Natural killer cell treated with Interleukin-12 subunit alpha and Interleukin-12 subunit beta and Interleukin-15 and Interleukin-18, amount 100 ng/mL, for 72 hours (primary cell): ENCODE measurements around the gene IP6K3. TPM values are rescaled to one million over a fixed set of nuclear protein-coding genes. Genes with fewer than 3 reads are reported as not detected.

Experiments
- ATAC-seq, 2 donors: fragments of 150-1000 bp; cut with Tn5 transposase in 1 of 2; sonication (Bioruptor Pico), chemical (Tn5 transposase) in 1 of 2; 2 replicates each; pipeline ENCODE4 v1.10.0; 2021
- DNase-seq: peaks from one replicate; pipeline ENCODE4 v3.0.0; 2022; ENCODE audit warnings: low spot score
- H3K27ac Mint-ChIP-seq, 2 donors: 1 replicate in 1 of 2; 2 replicates in 1 of 2; pipeline ENCODE4 v1.8.0; 2022; ENCODE audit warnings: mixed read lengths in 2 of 2, mild to moderate bottlenecking in 1 of 2, moderate library complexity in 1 of 2
- H3K27me3 Mint-ChIP-seq, 2 donors: 1 replicate in 1 of 2; 2 replicates in 1 of 2; pipeline ENCODE4 v1.8.0; 2022; ENCODE audit warnings: mixed read lengths in 2 of 2
- H3K36me3 Mint-ChIP-seq: one replicate; pipeline ENCODE4 v1.8.0; 2022; ENCODE audit warnings: mixed read lengths
- H3K4me1 Mint-ChIP-seq, 2 donors: 1 replicate in 1 of 2; 2 replicates in 1 of 2; pipeline ENCODE4 v1.8.0; 2022; ENCODE audit warnings: low read depth in 2 of 2, mixed read lengths in 2 of 2, mild to moderate bottlenecking in 1 of 2
- H3K4me3 Mint-ChIP-seq: one replicate; pipeline ENCODE4 v1.8.0; 2022; ENCODE audit warnings: mixed read lengths
- H3K9me3 Mint-ChIP-seq: 2 replicates; pipeline ENCODE4 v1.8.0; 2022; ENCODE audit warnings: mixed read lengths
- total RNA-seq, 2 donors: library from RNA; stranded (reverse); gene quantifications; one replicate each; pipeline ENCODE4 v1.2.3, GENCODE V29; 2022

Gene IP6K3
- not detected for total RNA-seq

DNA sequence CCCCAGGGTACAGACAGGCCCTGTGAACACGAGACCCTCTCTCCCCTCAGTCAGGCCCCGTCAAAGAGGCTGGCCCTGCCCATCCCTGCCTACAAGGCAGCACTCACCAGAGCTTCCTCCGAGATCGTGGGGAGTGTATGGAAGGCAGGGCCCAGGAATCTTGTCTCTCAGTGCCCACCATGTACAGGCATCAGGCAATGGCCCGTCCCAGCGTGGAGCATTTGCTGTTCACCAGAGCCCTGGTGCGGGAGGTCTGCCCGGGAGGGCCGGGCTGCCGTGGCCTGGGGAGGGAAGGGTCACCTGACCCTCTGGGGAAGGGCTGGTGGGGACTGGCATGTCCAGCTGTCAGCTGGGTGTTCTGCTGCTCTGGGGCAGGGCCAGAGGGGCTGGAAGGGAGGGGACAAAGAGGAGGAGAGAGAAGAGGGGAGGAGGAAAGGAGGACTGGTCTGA, at the start of gene IP6K3:
TSS of gene IP6K3 (minus strand) at position 255 of the 450 bp plus-strand sequence. CDS start 11,429 bp downstream, outside the sequence.
- Mint-ChIP-seq H3K27ac (no peak within 1 kb of the TSS), H3K9me3 (no peaks in the 10 kb centered on the region), H3K4me3 (no peak within 1 kb of the TSS), H3K27me3 (peaks cover 8 to 19% of the 10 kb centered on the region in 2 donors), H3K36me3 (no peaks in the 10 kb centered on the region), H3K4me1 (peaks cover 0 to 3% of the 10 kb centered on the region in 2 donors)
- no peak for ATAC-seq
- DNase-seq, result no peak

DNA sequence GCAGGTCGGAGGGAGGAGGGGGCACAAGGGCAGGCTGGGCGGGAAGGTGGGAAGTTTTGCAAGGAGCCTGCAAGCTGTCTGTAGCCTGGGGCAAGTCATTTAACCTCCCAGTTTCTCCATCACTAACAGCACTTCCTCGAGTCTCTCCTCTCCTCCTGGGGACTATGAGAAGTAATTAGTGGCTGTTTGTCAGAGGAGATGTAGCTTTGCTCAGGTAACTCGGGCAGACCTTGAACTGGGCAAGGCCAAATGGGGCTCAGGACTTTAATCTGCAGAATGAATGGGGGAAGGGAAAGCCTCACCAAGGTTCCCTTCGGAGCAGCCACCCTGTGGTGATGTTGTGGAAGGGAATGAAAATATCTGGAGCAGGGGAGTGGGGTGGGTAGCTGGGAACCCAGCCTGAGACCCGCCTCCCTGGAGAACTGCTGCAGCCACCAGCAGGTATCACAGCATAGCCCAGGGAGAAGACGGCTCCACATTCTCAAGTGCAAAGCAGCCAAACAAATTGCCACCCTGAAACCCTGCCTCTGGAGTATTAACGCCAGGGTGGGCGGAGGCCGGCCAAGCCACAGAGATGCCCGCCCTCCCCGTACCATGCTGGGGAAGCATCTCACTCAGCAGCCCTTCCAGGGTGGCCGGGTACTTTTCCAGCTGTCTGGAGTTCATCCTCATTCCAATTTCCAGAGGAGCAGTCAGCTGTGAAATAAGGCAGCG, 48.4 kb upstream of the IP6K3 start:
- no peak for DNase-seq
- Mint-ChIP-seq H3K9me3 (no peaks in the 10 kb centered on the region), H3K27me3 (peaks cover 27 to 31% of the 10 kb centered on the region in 2 donors), H3K4me3 (no peak overlapping the region), H3K36me3 (no peaks in the 10 kb centered on the region), H3K4me1 (no peaks in the 10 kb centered on the region), H3K27ac (no peak overlapping the region)
- no peak for ATAC-seq

DNA sequence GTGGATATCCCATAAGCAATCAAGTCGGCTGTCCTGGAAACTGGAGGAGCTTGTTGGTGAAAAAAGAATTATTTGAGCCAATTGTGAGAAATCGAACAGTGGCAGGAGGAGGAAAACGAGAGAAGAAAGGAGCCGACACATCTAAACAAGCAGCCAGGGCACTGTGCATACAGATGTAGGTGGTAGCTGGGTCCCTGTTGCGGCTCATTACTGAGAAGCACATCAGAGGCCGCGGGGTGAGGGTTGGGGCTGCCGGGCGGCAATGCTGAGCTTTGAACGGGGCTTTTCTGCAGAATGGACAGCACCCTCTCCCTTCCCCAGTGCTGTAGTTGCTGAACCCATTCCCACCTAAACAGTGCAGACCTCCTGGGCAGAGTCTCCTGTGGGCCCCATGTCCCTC, 46.3 kb upstream of the IP6K3 start:
- Mint-ChIP-seq H3K4me1 (peaks cover 11 to 13% of the 10 kb centered on the region in 2 donors), H3K27ac (no peak overlapping the region), H3K27me3 (peaks cover 9 to 15% of the 10 kb centered on the region in 2 donors), H3K36me3 (peaks cover 3% of the 10 kb centered on the region), H3K4me3 (no peak overlapping the region), H3K9me3 (no peaks in the 10 kb centered on the region)
- ATAC-seq, result no peak
- DNase-seq, result no peak

GRCh38 chr6:33791620-33792019, 44.9 kb upstream of the IP6K3 start:
- no peaks in the 10 kb centered on the region for H3K9me3 Mint-ChIP-seq
- DNase-seq, result no peak
- ATAC-seq, result no peak
- no peak overlapping the region for H3K27ac Mint-ChIP-seq
- H3K36me3 Mint-ChIP-seq, result peaks cover 7% of the 10 kb centered on the region
- H3K27me3 Mint-ChIP-seq, result peaks cover 0 to 7% of the 10 kb centered on the region in 2 donors
- peaks cover 23 to 25% of the 10 kb centered on the region in 2 donors for H3K4me1 Mint-ChIP-seq
- H3K4me3 Mint-ChIP-seq, result no peak overlapping the region

GRCh38 chr6:33790910-33791309, 44.2 kb upstream of the IP6K3 start:
- Mint-ChIP-seq H3K27ac (peak overlapping the region in 1 of 2 donors; percentile 38), H3K4me1 (peaks cover 30 to 31% of the 10 kb centered on the region in 2 donors), H3K36me3 (peaks cover 7% of the 10 kb centered on the region), H3K27me3 (peaks cover 0 to 5% of the 10 kb centered on the region in 2 donors), H3K9me3 (no peaks in the 10 kb centered on the region), H3K4me3 (no peak overlapping the region)
- no peak for DNase-seq
- ATAC-seq, result no peak

DNA sequence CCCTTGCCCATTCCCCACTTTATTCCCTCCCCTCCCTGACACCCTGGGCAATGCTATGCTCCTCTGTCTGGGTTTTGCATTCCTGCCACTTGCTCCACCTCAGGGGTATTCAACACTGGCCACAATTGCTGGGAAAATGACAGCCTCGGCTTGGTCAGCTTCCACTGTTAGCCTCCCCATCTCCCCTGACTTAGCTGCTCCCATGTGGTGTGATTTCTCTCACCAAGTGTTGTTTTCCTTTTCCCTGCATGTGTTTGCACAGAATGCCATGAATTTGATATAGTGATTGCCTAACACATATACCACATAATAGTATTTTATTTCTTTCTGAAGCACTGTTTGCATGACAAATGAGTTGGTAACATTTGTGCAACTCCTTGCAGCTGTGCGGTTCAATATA, 43.7 kb upstream of the IP6K3 start:
- no peak for ATAC-seq
- peaks cover 0 to 5% of the 10 kb centered on the region in 2 donors for H3K27me3 Mint-ChIP-seq
- peaks cover 7% of the 10 kb centered on the region for H3K36me3 Mint-ChIP-seq
- no peaks in the 10 kb centered on the region for H3K9me3 Mint-ChIP-seq
- no peak for DNase-seq
- peaks cover 31 to 32% of the 10 kb centered on the region in 2 donors for H3K4me1 Mint-ChIP-seq
- H3K4me3 Mint-ChIP-seq, result peak overlapping the region; percentile 28
- H3K27ac Mint-ChIP-seq, result peak overlapping the region in 1 of 2 donors; percentile 38

- no peaks in the 10 kb centered on the region for H3K9me3 Mint-ChIP-seq
- H3K27ac Mint-ChIP-seq, result peak overlapping the region; percentile 84 to 95
Observed at GRCh38 chr6:33789550-33789895, 42.8 kb upstream of the IP6K3 start.

GRCh38 chr6:33788694-33789549, 42.2 kb upstream of the IP6K3 start, which contains the start of gene LEMD2:
Gene LEMD2, minus strand, starts transcription at chr6:33789130. Its CDS starts 14 bp downstream, at chr6:33789116.
- peak within 1 kb of the TSS; percentile 94 to 96 for H3K27ac Mint-ChIP-seq
- peak; percentile 94 for DNase-seq
- H3K27me3 Mint-ChIP-seq, result peaks cover 0 to 5% of the 10 kb centered on the region in 2 donors
- peak; percentile 93 to 96 for ATAC-seq
- peaks cover 42% of the 10 kb centered on the region in 2 donors for H3K4me1 Mint-ChIP-seq
- H3K4me3 Mint-ChIP-seq, result peak within 1 kb of the TSS; percentile 97
- peaks cover 7% of the 10 kb centered on the region for H3K36me3 Mint-ChIP-seq
- H3K9me3 Mint-ChIP-seq, result no peaks in the 10 kb centered on the region

More at GRCh38 chr6:33789550-33789895, 42.8 kb upstream of the IP6K3 start:
- DNase-seq (no peak), ATAC-seq (no peak)
- Mint-ChIP-seq H3K27me3 (peaks cover 0 to 5% of the 10 kb centered on the region in 2 donors), H3K36me3 (peaks cover 7% of the 10 kb centered on the region), H3K4me1 (peaks cover 40 to 41% of the 10 kb centered on the region in 2 donors), H3K4me3 (peak overlapping the region; percentile 88)

GRCh38 chr6:33787954-33788693, 41.4 kb upstream of the IP6K3 start:
- Mint-ChIP-seq H3K27ac (peak overlapping the region; percentile 94 to 96), H3K36me3 (peaks cover 7% of the 10 kb centered on the region), H3K27me3 (peaks cover 0 to 5% of the 10 kb centered on the region in 2 donors), H3K9me3 (no peaks in the 10 kb centered on the region), H3K4me1 (peaks cover 42 to 44% of the 10 kb centered on the region in 2 donors), H3K4me3 (peak overlapping the region; percentile 97)
- ATAC-seq (peak; percentile 75 to 82), DNase-seq (peak; percentile 83)

DNA sequence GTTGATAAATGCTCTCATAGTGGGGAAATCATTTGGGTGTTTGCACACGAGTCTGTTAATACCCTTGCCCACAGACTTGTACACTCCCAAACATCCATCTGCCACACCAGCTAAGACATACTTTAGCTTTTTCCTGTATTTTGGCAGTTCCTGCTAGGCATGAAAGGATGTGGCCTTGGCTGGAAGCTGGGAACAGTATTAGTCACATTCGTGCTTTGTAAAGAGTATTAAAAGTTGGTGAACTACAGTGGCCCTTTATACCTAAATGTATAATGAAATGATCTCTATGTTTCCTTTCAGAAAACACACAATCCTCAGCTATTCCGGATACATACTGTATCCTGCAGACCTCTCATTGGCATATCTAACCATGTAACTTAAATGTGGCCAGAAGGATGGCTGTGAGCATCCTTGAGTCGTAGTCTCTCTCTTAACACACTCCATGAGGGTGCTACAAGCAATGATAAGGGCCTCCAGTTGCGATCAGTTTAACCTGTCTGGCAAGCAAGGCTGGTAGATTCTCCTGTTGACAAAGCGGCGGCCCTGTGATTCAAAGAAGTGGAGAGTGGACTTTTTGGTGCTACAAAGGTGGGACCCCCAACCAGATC, 40.7 kb upstream of the IP6K3 start:
- H3K27me3 Mint-ChIP-seq, result peaks cover 0 to under 1% of the 10 kb centered on the region in 2 donors
- H3K4me1 Mint-ChIP-seq, result peaks cover 44 to 47% of the 10 kb centered on the region in 2 donors
- H3K9me3 Mint-ChIP-seq, result no peaks in the 10 kb centered on the region
- H3K36me3 Mint-ChIP-seq, result peaks cover 9% of the 10 kb centered on the region
- peak overlapping the region; percentile 97 for H3K4me3 Mint-ChIP-seq
- DNase-seq, result no peak
- peak in 1 of 2 donors; percentile 5 for ATAC-seq
- peak overlapping the region; percentile 94 to 96 for H3K27ac Mint-ChIP-seq

GRCh38 chr6:33786736-33787135, 40.0 kb upstream of the IP6K3 start:
- ATAC-seq (no peak), DNase-seq (no peak)
- Mint-ChIP-seq H3K27me3 (no peaks in the 10 kb centered on the region), H3K4me1 (peaks cover 48 to 53% of the 10 kb centered on the region in 2 donors), H3K4me3 (peak overlapping the region; percentile 97), H3K9me3 (no peaks in the 10 kb centered on the region), H3K27ac (peak overlapping the region; percentile 50 to 96), H3K36me3 (peaks cover 14% of the 10 kb centered on the region)

- H3K27ac Mint-ChIP-seq, result peak overlapping the region; percentile 50 to 75
- H3K27me3 Mint-ChIP-seq, result no peaks in the 10 kb centered on the region
- H3K36me3 Mint-ChIP-seq, result peaks cover 19% of the 10 kb centered on the region
- peaks cover 48 to 53% of the 10 kb centered on the region in 2 donors for H3K4me1 Mint-ChIP-seq
- no peak overlapping the region for H3K4me3 Mint-ChIP-seq
- ATAC-seq (no peak), DNase-seq (no peak)
- H3K9me3 Mint-ChIP-seq, result no peaks in the 10 kb centered on the region
Observed at GRCh38 chr6:33785778-33786177, 39.1 kb upstream of the IP6K3 start.

- H3K36me3 Mint-ChIP-seq, result peaks cover 25% of the 10 kb centered on the region
- DNase-seq (no peak), ATAC-seq (no peak)
- no peak overlapping the region for H3K27ac Mint-ChIP-seq
- no peaks in the 10 kb centered on the region for H3K27me3 Mint-ChIP-seq
- no peak overlapping the region for H3K4me3 Mint-ChIP-seq
- H3K4me1 Mint-ChIP-seq, result peaks cover 46 to 51% of the 10 kb centered on the region in 2 donors
- H3K9me3 Mint-ChIP-seq, result no peaks in the 10 kb centered on the region
Observed at GRCh38 chr6:33784787-33785186, 38.1 kb upstream of the IP6K3 start.
